Esophagus muscularis mucosa (tissue), 4 donors: Measurements from ENCODE around the gene PAX5. TPM values are rescaled to one million over a fixed set of nuclear protein-coding genes. Genes with fewer than 3 reads are reported as not detected.

ENCODE experiments used
- DNase-seq: peaks from one replicate; pipeline ENCODE4 v3.0.0-alpha.2; 2017; ENCODE audit errors: extremely low spot score
- H3K27ac ChIP-seq, 4 donors: fragments of 200-600 bp; sonication (generic); replicated peaks in 1 of 4; 1 replicate in 3 of 4; 2 replicates in 1 of 4; pipeline ENCODE4 v1.5.1; 2016 to 2019; ENCODE audit warnings: mild to moderate bottlenecking in 1 of 4
- H3K27me3 ChIP-seq, 4 donors: fragments of 200-600 bp; sonication (generic); one replicate each; pipeline versions ENCODE4 v1.5.1 to v1.6.0; 2016 to 2019
- H3K36me3 ChIP-seq, 4 donors: fragments of 200-600 bp; sonication (generic); one replicate each; pipeline ENCODE4 v1.5.1; 2016 to 2019
- H3K4me1 ChIP-seq, 4 donors: fragments of 200-600 bp; sonication (generic); one replicate each; pipeline ENCODE4 v1.5.1; 2016 to 2019
- H3K4me3 ChIP-seq, 4 donors: fragments of 200-600 bp; sonication (generic); 1 replicate in 2 of 4; 2 replicates in 2 of 4; pipeline ENCODE4 v1.5.1; 2016 to 2019; ENCODE audit warnings: mild to moderate bottlenecking in 4 of 4, moderate library complexity in 1 of 4
- H3K9me3 ChIP-seq, 4 donors: fragments of 200-600 bp; sonication (generic); 1 replicate in 3 of 4; 2 replicates in 1 of 4; pipeline ENCODE4 v1.5.1; 2016 to 2019
- EP300 ChIP-seq: sonication (generic); formaldehyde crosslinking; IDR thresholded peaks from one replicate; pipeline ENCODE4 v1.6.1; 2017; ENCODE audit warnings: antibody characterized with exemption
- POLR2A ChIP-seq: fragments of 450-650 bp; IDR thresholded peaks from one replicate; pipeline ENCODE4 v1.6.1; 2017; ENCODE audit warnings: antibody characterized with exemption, moderate library complexity, mild to moderate bottlenecking, low read depth
- POLR2AphosphoS5 ChIP-seq, 2 donors: sonication (generic); formaldehyde crosslinking; IDR thresholded peaks; one replicate each; pipeline ENCODE4 v1.6.1; 2017; ENCODE audit warnings: antibody characterized with exemption in 2 of 2
- WGBS: methylation state at CpG from one replicate; pipeline ENCODE4 v1.1.5; 2018; 5-methylcytosine and 5-hydroxymethylcytosine counted together
- intact Hi-C: fragments of 100-400 bp; cut with DNase I; formaldehyde crosslinking; loops from one replicate; pipeline ENCODE4 v1.15.1; 2023
- total RNA-seq, 4 donors: library from RNA; depleted of rRNA; stranded (reverse); fragments of >200 nt; gene quantifications; one replicate each; pipeline versions ENCODE4 v1.1.0 to v1.2.1, GENCODE V29; 2016
- TF ChIP-seq, protein P1 (sequence below), 3 experiments: fragments of 200-600 bp in 2 of 3; fragments of 450-650 bp in 1 of 3; sonication (generic) in 2 of 3; IDR thresholded peaks; one replicate each; pipeline ENCODE4 v1.5.1; 2017 to 2019; ENCODE audit warnings: antibody characterized with exemption in 3 of 3, mild to moderate bottlenecking in 2 of 3, moderate library complexity in 1 of 3

Gene PAX5
- total RNA-seq, 4 donors from 2014 or later, result 0.17 TPM; not detected in 3

DNA sequence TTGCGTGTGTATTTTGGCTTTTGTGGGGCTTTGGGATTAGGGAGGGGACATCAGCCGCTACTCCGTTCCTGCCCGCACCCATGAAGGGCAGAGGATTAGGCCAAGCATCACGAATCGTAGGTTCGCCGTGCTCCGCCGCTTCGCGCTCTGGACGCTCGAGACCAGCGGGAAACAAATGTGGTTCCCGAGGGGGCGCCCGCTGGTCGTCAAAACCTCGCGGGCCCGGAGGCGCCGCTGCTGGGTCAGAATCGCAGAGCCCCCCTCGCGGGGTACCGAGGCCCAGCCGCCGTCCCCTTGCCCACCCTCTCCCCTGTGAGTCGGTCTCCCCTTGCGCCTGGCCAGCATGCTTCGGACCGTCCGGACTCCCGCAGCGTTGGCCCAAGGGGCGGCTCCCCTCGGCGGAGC lies 2.3 kb upstream of the PAX5 start:
- peaks cover 7 to 100% (median 81%) of the 10 kb centered on the region in 4 donors for H3K27me3 ChIP-seq
- intact Hi-C loops, result no loop called here
- H3K9me3 ChIP-seq, result no peaks in the 10 kb centered on the region
- no peak for DNase-seq
- H3K4me1 ChIP-seq, result peaks cover 39 to 48% (median 45%) of the 10 kb centered on the region in 4 donors
- H3K36me3 ChIP-seq, result no peaks in the 10 kb centered on the region
- no peak for TF ChIP-seq POLR2AphosphoS5 (IDR thresholded peaks at IDR 0.05)
- no peak for TF ChIP-seq POLR2A
- TF ChIP-seq, protein P1, sequence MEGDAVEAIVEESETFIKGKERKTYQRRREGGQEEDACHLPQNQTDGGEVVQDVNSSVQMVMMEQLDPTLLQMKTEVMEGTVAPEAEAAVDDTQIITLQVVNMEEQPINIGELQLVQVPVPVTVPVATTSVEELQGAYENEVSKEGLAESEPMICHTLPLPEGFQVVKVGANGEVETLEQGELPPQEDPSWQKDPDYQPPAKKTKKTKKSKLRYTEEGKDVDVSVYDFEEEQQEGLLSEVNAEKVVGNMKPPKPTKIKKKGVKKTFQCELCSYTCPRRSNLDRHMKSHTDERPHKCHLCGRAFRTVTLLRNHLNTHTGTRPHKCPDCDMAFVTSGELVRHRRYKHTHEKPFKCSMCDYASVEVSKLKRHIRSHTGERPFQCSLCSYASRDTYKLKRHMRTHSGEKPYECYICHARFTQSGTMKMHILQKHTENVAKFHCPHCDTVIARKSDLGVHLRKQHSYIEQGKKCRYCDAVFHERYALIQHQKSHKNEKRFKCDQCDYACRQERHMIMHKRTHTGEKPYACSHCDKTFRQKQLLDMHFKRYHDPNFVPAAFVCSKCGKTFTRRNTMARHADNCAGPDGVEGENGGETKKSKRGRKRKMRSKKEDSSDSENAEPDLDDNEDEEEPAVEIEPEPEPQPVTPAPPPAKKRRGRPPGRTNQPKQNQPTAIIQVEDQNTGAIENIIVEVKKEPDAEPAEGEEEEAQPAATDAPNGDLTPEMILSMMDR (IDR thresholded peaks at IDR 0.05), result no peak
- no peak for TF ChIP-seq EP300
- no peak overlapping the region for H3K27ac ChIP-seq
- 8% methylated on average over 17 of the region's 40 CpGs for WGBS
- peak overlapping the region; percentile 53 to 64 (median 56) for H3K4me3 ChIP-seq

DNA sequence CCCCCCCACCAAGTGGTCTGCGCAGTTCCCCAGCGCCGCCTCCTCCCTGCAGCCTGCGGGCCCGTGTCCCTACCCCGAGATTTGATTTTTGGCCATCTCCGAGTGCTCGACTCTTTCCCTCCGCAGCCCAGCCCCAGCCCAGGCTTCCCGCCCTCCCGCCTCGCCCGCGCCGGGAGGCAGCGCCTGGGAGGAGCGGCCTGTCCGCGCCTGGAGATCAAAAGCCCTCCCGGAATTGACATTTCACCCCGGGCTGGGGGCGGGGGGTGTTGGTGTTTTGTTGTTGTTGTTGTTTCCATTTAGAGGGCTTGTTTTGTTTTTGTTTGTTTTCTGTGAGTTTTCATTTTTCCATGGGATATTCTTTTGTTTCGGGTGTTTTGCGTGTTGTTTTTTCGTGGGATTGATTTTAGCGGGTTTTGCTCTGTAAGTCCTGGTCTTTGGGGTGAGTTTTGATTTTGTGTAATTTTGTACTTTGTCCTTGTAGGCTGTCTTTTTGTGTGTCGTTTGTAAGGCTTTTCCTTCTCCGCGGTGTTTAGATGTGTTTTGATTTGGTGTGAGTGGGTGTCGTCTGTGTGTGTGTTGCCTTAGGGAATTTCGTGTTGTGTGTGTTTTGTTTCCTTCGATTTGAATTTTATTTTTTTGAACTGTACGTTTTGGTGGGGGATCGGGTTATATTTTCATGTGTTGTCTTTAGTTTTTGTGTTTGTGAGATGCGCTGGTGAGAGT lies 1.7 kb upstream of the PAX5 start:
- 7% methylated on average over 29 of the region's 35 CpGs for WGBS
- H3K27ac ChIP-seq, result no peak overlapping the region
- TF ChIP-seq POLR2AphosphoS5 (IDR thresholded peaks at IDR 0.05) (no peak), EP300 (no peak)
- TF ChIP-seq, protein P1 (IDR thresholded peaks at IDR 0.05), result no peak
- H3K27me3 ChIP-seq, result peaks cover 7 to 100% (median 82%) of the 10 kb centered on the region in 4 donors
- peak overlapping the region; percentile 53 to 64 (median 56) for H3K4me3 ChIP-seq
- intact Hi-C loops, result no loop called here
- no peaks in the 10 kb centered on the region for H3K9me3 ChIP-seq
- H3K4me1 ChIP-seq, result peaks cover 39 to 48% (median 45%) of the 10 kb centered on the region in 4 donors
- DNase-seq, result no peak
- no peaks in the 10 kb centered on the region for H3K36me3 ChIP-seq

GRCh38 chr9:37034938-37035647 lies 1.0 kb upstream of the PAX5 start:
- H3K27me3 ChIP-seq, result peaks cover 8 to 100% (median 89%) of the 10 kb centered on the region in 4 donors
- 5% methylated on average over 19 of the region's 27 CpGs for WGBS

DNA sequence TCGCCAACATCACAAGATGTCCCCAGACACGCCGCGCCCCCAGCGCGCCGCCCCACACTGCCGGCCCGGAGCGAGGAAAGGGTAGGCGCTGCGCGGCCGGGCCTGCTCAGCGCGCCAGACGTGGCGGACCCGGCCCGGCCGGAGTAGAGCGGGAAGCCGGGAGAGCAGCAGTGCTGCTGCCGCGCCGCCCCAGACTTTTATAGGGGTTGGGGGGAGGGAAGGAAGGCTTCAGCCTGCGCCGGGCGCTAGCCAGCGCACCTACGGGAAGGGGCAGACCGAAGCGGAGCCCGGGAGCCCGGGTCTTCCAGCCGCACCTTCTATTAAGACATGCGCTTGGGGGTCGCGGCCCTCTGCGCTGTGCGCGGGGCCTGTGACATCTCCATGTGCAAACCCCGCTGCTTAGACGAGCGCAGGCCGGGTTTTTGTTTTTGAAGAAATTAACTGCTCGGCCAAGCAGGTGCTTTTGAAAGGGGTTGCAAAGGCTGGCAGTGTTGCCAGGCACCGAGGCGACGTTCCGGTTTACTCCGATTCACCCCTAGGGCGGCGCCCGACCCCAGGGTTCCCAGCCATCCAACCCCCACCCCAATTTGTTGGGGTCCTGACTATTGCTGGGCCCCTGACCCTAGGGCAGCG lies 353 bp upstream of the PAX5 start:
- no peaks in the 10 kb centered on the region for H3K36me3 ChIP-seq
- H3K9me3 ChIP-seq, result no peaks in the 10 kb centered on the region
- peaks cover 49 to 59% (median 58%) of the 10 kb centered on the region in 4 donors for H3K4me1 ChIP-seq
- intact Hi-C loops, result no loop called here
- no peak for TF ChIP-seq EP300
- TF ChIP-seq POLR2AphosphoS5 (IDR thresholded peaks at IDR 0.05), result no peak
- TF ChIP-seq, protein P1 (IDR thresholded peaks at IDR 0.05), result no peak
- H3K27ac ChIP-seq, result no peak overlapping the region
- peak overlapping the region; percentile 24 to 49 (median 28) for H3K4me3 ChIP-seq
- WGBS, result 5% methylated on average over 14 of the region's 56 CpGs
- peaks cover 14 to 100% (median 92%) of the 10 kb centered on the region in 4 donors for H3K27me3 ChIP-seq
- no peak for DNase-seq

More at GRCh38 chr9:37034938-37035647, 1.0 kb upstream of the PAX5 start:
- H3K36me3 ChIP-seq, result no peaks in the 10 kb centered on the region
- DNase-seq, result no peak
- no peak overlapping the region for H3K27ac ChIP-seq
- H3K9me3 ChIP-seq, result no peaks in the 10 kb centered on the region
- peaks cover 43 to 52% (median 51%) of the 10 kb centered on the region in 4 donors for H3K4me1 ChIP-seq
- intact Hi-C loops, result no loop called here
- no peak for TF ChIP-seq POLR2A
- TF ChIP-seq, protein P1 (IDR thresholded peaks at IDR 0.05), result no peak
- no peak for TF ChIP-seq EP300
- TF ChIP-seq POLR2AphosphoS5 (IDR thresholded peaks at IDR 0.05), result no peak
- H3K4me3 ChIP-seq, result peak overlapping the region; percentile 5 to 64 (median 38)
